ENCODE data around the gene NFIA.
A peak's percentile ranks its signal among the peaks of the same experiment; 100 is the strongest.
"Not testable (repeated sequence)": the region's sequence is repeated elsewhere in the genome, so short reads cannot be mapped to it uniquely, and the experiment has no call there.

NFIA gene

GRCh38 chr1:61109158-61109557, 26.8 kb downstream of the NFIA start:
- no peak for DNase-seq

GRCh38 chr1:61109910-61110309, 27.5 kb downstream of the NFIA start:
- no peak for DNase-seq

- DNase-seq: no peak
These were observed 28.2 kb downstream of the NFIA start for GRCh38 chr1:61110554-61110953.

DNA sequence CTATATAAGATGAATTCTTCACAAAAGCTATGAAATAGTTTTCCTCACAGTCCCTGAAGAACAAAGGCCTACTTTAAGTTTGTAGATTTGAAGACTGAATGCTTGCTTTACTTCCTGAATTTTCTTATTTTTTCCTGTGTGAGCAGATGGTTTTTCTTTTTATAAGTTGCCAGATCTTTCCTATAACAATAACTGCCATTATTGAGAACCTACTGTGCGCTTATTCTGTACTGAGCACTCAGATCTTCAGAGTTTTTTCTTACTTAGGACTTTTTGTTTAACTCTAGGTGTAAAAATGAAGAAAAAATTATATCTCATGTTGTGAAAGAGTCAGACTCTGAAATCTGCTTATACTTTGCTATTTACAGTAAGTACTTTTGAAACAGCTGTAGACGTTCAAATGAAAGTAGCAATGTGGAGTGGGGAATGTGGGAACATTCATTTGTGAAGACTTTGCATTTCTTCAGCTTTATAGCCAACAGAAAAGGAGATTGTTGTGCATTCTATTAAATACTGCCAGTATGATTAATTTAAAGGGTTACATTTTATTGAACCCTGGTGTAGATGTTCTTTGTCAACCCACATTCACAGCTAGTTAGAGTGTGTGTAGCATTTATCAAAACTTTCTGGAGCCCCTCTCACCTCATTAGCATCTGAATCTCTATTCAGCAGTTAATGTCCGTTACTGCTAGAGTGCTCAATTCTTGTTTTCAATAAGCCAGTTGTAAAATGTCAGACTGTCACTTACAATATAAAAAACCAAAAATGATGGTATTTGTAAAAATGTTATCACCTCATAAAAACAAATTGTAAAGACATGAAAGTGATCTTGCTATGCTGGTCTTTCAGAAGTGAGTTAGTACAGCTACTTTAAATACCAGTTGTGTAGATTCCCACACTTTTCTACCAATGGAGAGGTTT, 29.0 kb downstream of the NFIA start:
- no peak for DNase-seq

DNA sequence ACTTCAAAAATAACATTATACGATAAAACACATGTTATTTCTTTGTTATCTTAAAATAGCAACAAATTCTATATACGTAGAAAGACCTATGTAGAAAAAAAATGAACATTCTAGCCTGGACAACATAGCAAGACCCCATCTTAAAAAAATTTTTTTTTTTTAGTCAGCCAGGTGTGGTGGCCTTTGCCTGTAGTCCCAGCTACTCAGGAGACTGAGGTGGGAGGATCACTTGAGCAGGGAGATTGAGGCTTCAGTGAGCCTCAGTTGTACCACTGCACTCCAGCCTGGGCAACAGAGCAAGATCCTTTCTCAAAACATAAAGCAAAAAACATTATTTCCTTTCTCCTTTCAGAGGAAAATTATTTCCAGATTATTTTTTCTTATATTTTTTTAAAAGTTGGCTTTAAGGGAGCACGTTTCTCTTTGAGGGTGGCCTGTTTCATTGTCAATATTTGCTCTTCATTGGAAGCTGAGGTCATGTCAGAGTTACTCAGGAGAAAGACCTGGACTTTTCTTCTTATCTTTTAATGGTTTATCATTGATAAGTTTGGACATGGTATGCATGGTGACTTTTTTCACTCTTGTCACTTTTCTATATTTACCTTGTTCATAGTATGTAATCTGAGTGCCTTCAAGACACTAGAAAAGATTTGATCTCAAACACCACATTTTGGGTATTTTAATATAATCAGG, 32.0 kb downstream of the NFIA start:
- no peak for DNase-seq

DNA sequence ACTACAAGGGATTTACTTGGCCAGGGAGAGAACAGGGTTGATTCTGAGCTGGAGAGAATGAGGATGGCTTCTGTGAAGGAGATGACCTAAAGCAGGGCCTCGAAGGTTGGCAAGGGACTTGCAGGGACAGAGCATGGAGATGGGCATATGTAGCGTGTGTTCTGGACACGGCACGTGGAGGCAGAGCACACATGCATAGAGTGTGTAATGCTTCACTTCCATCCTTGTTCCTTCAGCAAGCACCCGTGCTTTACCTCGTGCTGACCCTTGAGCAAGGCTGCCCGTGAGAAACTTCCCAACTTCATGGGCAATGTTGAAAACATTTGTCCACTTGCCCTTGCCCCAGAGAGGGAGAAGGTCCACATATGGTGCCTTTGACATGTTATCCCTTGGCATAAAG, 33.1 kb downstream of the NFIA start:
- DNase-seq: no peak

GRCh38 chr1:61116421-61116820, 34.1 kb downstream of the NFIA start:
- DNase-seq: no peak

- no peak for DNase-seq
These were observed 34.9 kb downstream of the NFIA start for GRCh38 chr1:61117283-61117682.

- DNase-seq: no peak
These were observed 36.7 kb downstream of the NFIA start for GRCh38 chr1:61119085-61119484.

DNA sequence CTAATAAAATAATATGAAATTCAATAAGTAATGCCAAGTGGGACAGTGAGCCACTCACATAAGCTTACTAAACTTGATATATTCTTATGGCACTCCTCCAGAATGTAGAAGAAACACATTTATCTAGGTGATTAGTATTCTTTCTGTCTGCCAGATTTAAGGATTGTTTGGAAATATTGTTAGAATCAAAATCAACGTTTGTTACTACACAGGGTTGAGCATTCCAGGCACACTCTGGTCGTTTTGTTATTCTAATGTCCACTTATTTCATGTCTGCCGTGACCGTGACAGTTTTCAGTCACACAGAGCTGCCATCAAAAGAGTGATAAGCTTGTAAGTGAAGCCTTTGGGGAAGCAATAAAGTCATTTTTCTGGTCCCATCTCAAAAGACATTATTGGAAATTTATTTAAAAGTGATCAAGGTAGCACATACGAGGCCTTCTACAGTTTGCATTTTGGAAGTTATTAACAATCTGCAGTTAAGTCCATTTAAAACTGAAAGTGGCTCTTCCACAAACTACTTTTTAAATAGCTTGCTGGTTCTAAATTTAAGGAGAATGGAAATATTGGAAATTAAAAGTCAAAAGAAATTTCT, 38.0 kb downstream of the NFIA start:
- no peak for DNase-seq

DNA sequence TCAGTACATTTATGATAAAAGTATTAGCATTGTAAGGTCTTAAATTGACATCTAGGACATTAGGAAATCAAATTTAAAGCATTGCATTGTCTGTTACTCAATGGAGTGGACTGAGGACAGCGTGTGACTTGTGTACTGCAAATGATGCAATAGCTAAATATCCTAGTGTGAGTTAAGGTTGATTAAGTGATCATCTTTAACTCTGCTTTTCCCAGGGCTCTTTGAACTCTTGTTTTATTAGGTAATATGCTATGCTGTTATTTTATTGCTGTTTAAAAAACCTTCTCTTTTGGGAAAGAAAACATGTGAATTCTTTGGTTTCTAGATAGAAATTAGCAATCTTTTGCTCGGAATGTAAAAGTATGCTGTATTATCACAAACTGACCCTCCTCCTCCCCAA, 38.6 kb downstream of the NFIA start:
- no peak for DNase-seq

DNA sequence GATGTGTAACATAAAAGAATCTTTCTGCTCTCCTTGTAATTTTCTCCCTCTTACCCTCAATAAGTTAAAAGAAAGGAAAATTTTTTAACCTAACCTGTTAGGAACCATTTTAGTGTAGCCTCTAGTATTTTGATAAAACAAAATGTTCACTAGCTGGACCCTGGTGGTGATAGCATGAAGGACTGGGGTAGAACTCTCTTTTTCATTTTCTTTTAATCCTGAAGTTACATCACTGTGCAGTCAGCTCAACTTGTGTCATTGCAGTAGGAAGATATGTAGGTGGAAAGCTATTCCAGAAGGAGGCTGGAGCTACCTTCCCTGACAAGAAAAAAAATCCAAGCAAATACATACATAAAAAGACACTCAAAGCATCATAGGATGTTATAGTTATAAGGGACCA, 39.3 kb downstream of the NFIA start:
- DNase-seq: no peak

GRCh38 chr1:61122389-61122788, 40.0 kb downstream of the NFIA start:
- no peak for DNase-seq

DNA sequence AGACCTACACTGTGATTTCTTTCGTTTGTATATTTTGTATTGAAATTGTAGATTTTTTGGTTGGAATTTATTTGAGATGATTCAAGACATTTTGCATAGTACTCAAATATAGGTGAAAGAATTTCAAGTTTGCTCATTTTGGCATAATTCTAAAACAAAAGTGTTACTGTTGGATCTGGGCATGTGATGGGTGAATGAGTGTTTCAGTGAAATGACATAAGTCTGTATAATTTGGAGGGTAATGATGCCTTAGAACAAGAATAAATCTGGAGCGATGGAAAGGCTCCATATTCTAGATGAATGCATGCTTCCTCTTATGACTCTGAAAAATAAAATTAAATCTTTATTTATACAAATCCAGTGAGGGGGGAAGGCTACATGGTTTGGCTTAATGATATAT, 41.0 kb downstream of the NFIA start:
- no peak for DNase-seq

- DNase-seq: no peak
These were observed 41.7 kb downstream of the NFIA start for GRCh38 chr1:61124078-61124477.

GRCh38 chr1:61124696-61125095, 42.3 kb downstream of the NFIA start:
- no peak for DNase-seq

DNA sequence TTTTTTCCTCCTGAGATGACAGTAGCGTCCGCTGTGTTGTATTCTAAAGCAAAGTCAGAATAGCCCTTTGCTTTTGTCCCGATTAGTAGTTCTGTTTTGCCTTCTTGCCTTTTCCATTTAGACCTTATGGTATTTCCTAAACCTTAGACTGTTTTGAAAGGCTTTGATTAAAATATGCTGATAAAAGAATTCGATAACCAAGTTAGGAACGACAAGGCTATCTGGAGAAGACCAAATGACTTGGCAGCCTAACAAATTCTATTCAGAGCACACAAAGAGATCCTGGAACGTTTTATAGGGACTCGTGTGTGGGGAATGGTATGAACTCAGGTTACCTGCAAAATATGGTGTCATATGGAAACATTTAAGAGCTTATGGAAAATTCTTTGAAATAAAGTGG, 42.9 kb downstream of the NFIA start:
- no peak for DNase-seq

DNA sequence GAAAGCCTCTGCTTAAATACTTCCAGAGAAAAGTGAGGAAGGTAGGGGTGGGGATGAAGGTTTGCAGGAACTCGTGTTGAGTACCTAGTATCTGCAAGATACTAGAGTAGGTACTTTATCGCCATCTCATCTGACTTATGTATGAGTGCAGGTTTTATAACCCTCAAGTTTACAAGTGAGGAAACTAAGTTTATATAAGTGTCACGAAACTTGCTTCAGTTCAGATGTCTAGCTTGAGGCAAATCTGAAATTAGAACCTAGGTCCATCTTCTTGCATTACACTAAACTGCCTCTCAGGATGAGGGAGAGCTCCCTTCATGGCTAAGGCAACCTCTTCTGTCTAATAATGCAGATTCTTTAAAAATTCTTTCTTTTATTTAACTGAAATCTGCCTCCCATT, 43.5 kb downstream of the NFIA start:
- no peak for DNase-seq

DNA sequence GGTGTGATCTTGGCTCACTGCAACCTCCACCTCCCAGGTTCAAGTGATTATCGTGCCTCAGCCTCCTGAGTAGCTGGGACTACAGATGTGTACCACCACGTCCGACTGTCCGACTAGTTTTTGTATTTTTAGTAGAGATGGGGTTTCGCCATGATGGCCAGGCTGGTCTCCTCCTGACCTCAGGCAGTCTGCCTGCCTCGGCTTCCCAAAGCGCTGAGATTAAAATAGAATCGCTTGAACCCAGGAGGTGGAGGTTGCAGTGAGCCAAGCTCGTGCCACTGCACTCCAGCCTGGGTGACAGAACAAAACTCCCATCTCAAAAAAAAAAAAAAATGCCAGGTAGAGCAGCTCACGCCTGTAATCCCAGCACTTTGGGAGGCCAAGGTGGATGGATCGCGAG, 44.5 kb downstream of the NFIA start:
- DNase-seq: not testable (repeated sequence)

GRCh38 chr1:61130338-61131000, 48.1 kb downstream of the NFIA start:
- DNase-seq: no peak

DNA sequence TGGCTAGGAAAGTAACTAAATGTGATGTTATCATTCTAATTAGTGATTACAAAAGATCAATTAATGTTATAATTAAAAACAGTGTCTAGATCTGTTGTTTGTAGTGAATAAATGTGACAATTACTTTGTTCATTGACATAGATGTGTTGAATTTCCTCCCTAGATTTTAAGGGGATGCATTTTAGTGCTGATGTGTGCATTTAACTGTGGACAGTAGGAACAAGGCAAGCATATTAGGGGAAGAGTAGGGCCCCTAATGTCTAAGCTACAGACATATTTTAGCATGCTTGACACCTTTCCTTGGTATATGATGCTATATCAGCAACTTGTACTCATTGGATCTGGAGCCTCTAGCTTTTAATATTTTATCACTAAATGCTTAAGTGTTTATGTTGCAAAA, 48.9 kb downstream of the NFIA start:
- no peak for DNase-seq

DNA sequence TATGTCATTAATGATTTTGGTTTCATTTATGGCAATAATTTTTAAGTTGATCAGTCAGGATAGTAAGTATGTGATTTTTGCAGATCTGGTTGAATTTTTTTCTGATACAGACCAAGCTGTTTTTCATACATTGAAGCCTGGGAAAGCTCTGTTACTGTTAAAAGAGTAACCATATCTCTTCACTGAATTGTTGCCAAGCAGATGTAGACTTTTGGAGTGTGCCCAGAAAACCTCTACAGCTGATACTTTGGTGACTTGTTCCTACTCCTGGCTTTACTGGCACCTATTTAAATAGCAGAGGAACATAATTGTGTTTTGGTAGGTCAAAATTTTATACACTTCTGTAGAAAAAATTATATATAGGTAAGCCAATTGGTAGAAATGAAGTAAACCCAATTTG, 49.4 kb downstream of the NFIA start:
- DNase-seq: peak; percentile 47

GRCh38 chr1:61132176-61132638, 49.8 kb downstream of the NFIA start:
- no peak for DNase-seq

Data from DMS 273 treated with DMSO at 0.1 percent for 48 hours (cell line).